HG03575 (cell line): ENCODE data around the gene CPLANE2.
"Not testable (repeated sequence)": the region's sequence is repeated elsewhere in the genome, so short reads cannot be mapped to it uniquely, and the experiment has no call there.

Experiments
- ATAC-seq: cut with Tn5 transposase; IDR thresholded peaks from one replicate; pipeline ENCODE4 v1.9.1; 2021; ENCODE audit not compliant: unreplicated experiment, insufficient number of reproducible peaks, low FRiP score; ENCODE audit errors: extremely low read depth

CPLANE2 gene

GRCh38 chr1:16250524-16251251 lies 13.7 kb upstream of the CPLANE2 start:
- ATAC-seq: no peak

GRCh38 chr1:16249596-16250241 lies 12.7 kb upstream of the CPLANE2 start:
- ATAC-seq: no peak

- ATAC-seq: no peak
Observed at GRCh38 chr1:16248603-16249516, 11.9 kb upstream of the CPLANE2 start.

DNA sequence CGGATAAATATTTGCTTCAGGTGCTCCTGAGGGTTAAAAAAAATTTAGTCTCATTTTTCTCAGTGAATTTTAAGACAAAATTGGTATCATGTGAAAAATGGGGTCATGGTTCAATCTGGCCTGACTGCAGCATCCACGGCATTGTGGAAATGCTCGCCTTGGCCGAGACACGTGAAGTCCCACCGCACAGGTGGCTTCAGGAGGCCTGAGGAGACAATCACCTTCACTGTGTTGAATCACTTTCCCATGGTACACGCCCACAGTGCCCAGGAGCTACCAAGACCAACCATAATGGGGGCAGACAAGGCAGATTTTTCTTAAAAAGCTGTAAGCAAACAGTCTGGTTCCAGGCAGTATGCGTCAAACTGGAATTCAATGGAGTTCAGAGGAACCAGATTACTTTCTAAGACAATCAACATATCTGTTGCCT lies 11.0 kb upstream of the CPLANE2 start:
- ATAC-seq: no peak

- no peak for ATAC-seq
Observed at GRCh38 chr1:16247441-16247840, 10.5 kb upstream of the CPLANE2 start.

DNA sequence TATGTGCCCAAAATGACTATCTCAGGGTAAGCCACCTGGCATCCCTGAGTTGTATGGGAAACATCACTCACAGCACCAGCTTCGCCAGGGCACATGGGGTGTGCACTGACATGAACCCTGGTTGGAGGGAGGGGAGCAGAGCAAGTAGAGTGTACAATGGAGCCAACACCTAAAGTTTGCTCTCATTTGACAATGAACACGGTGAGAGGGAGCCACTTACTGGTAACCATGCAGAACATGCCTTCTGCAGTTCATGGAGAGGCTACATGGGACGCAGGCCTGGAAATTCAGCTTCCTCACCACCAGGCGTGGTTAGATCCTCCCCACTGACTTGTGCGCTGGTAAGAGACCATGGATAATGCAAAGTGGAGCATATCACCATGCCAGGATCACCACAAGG lies 10.0 kb upstream of the CPLANE2 start:
- ATAC-seq: no peak

- ATAC-seq: not testable (repeated sequence)
Observed at GRCh38 chr1:16246239-16246638, 9.3 kb upstream of the CPLANE2 start.

GRCh38 chr1:16245476-16246196 lies 8.7 kb upstream of the CPLANE2 start:
- no peak for ATAC-seq

DNA sequence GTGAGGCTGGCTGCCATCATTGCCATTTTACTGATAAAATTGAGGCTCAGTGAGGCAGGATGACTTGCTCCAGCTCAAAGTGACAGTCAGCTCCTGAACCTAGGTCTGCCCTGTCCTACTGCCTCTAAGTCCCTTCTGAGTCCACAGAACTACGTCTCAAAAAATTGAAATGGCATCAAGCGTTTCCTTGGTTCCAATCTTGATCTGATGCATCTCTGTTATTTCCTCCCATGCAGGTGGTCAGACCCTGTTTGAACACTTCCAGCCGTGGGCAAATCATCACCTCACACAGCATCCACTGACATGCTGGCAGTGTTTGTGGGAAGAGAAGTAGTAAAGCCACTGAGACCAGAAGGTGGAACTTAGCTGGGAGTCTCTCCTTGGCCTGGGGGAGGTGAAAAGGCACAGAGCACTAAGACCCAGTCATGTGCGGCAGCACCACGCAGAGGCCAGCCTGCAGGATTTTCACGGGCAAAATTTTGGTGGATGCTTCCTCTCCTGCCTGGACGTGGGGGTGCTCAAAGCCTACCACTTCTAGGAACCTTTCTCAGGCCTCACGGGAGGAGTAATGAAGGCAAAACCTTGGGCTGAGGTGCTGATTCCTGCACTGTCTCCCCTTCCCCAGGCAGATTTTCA lies 7.8 kb upstream of the CPLANE2 start:
- no peak for ATAC-seq

- no peak for ATAC-seq
Observed at GRCh38 chr1:16243936-16244649, 7.1 kb upstream of the CPLANE2 start.

DNA sequence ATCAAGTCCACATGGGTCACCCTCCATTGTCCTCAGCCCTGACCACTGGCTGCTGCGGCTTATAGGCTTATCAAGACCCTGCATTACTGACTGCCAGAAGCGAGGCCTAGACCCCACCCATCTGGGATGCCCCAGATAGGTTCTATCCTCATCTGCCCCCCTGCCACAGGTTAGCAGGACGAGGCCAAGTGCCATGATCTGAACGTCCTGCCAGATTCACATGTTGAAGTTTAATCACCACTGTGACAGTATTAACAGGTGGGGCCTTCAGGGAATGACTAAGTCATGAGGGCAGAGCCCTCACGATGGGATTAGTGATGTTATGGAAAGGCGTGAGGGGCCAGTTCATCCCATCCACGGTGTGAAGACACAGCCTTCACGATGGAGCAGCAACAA lies 6.2 kb upstream of the CPLANE2 start:
- ATAC-seq: no peak

DNA sequence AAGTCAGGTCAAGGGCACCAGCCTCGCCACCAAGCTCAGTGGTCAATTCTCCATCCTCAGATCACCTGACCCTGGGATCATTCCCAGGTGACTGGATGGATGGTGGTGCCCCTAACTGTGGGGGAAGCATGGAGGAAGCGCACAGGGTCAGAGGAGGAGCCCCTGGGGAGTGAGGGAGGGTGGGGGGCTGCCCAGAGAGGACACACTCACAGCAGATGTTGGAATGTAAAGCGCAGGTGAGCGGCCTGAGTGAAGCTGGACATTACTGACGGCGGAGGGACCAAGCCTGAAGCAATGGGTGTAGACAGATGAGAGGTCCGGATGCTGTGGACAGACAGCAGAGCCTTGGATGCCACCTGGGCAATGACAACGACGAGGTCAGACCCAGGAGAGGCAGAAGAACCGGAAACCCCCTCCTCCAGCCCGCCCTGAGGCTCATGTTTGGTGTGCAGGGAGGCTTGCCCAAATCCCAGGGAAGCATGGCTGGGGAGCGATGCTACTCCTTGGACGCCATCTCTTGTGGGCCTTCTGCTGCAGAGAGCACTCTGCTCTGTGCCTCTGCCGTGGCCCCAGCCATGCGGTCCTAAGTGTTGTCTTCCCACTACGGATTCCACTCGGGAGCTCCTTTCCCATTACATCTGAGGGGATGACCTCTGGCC lies 5.7 kb upstream of the CPLANE2 start:
- no peak for ATAC-seq

DNA sequence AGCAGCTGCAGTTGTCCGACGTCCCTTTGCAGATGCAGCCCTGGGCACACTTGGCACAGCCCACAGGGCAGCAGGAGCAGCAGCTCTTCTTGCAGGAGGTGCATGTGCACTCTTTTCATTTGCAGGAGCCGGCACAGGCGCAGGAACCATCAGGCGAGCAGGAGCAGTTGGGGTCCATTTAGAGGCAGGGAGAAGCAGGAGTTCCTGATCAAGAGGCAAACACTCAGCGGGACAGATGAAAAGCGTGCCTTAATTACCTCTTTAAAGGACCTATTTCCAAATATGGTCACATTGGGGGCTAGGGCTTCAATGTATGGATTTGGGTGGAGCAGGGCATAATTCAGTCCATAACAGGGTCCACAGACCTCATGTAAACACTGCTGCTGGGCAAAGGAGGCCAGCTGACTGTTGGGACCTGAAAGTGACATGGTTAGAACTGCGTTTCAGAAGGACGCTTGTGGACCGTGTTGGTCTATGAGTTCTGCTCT lies 4.3 kb upstream of the CPLANE2 start:
- no peak for ATAC-seq

GRCh38 chr1:16239972-16240491 lies 3.0 kb upstream of the CPLANE2 start:
- ATAC-seq: no peak

DNA sequence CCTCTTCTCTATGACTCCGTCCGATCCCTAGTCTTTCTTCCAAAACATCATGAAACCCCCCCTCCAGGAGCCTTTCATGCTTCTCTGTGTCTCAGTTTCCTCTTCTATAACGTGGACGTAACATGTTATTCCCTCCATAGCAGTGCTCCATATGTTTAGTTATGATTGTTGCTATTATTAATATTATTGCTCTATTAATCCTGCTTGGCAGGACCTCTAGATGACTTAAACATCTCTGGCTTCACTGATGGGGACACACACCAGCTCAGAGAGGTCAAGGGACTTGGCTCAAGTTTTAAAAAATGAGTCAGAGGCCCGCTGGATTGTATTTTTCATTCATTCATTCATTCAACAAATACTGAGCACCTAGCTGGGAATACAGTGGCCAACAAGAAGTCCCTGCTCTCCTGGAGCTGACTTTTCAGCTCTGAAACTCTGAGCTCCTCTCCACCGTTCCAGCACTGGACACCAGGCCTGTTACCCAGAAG lies 404 bp upstream of the CPLANE2 start:
- ATAC-seq: no peak

DNA sequence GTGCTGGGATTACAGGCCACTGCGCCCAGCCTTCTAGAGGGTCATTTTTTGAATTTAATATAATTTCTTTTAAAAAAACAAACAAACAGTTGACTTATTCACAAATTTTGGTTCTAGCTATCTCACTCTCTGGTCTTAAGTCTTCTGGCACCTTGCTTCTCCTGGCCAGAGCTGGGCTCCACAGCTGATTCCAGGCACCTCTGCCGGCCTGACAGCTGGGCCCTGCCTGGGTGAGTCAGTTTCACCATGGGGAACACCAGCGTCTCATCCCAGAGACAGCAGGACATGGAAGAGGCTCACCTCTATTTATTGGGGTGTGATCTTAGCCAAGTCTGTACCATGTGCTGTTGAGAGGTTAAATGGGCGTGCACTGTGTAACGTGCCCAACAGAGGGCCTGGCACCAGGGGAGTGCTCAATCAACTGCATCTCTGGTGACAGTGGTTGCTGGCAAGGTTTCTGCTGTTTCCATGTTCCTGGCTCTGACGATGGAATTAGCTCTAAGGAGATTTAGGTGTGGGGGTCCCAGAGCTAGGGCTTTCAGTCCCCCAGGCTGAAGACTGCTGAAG lies 956 bp downstream of the CPLANE2 start:
- no peak for ATAC-seq

DNA sequence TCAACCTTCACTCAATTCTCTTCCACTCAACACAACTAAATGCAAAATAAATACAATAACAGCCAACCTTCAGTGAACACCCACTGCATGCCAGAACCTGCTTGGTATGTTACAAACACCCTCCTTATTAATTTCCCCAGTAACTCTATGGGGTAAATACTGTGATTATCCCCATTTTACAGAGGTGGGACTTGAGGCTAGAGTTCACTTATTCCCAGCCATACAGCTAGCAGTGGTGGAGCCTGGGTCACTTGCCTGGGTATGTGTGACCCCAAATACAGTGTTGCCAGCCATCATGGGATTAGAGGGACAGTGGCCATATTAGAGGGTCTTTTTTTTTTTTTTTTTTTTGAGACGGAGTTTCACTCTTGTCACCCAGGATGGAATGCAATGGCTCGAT lies 1.6 kb downstream of the CPLANE2 start:
- no peak for ATAC-seq
